ENCODE measurements around the gene RAD51B. TPM values are rescaled to one million over a fixed set of nuclear protein-coding genes. Genes with fewer than 3 reads are reported as not detected.

The RAD51B gene
- total RNA-seq, 2 experiments from 2014 or later, result 43.6 to 50.7 TPM

- no peaks in the 10 kb centered on the region for H3K9me3 Mint-ChIP-seq
- POLR2A ChIA-PET, result interaction anchor here (1.3 kb wide), 1 partner anchor 324 kb away, joined by 3 read pairs; no protein-coding TSS in a partner anchor
- no peak for ATAC-seq (ENCODE audit: low read depth)
- DNase-seq, result no peak
- no peaks in the 10 kb centered on the region for H3K27me3 Mint-ChIP-seq
- peaks cover 14% of the 10 kb centered on the region for H3K4me1 Mint-ChIP-seq
- no peak overlapping the region for H3K4me3 Mint-ChIP-seq
- peaks cover 5% of the 10 kb centered on the region for H3K36me3 Mint-ChIP-seq
- H3K27ac Mint-ChIP-seq, result no peak overlapping the region
Measured at GRCh38 chr14:68471029-68471963, 651.7 kb downstream of the RAD51B start.

DNA sequence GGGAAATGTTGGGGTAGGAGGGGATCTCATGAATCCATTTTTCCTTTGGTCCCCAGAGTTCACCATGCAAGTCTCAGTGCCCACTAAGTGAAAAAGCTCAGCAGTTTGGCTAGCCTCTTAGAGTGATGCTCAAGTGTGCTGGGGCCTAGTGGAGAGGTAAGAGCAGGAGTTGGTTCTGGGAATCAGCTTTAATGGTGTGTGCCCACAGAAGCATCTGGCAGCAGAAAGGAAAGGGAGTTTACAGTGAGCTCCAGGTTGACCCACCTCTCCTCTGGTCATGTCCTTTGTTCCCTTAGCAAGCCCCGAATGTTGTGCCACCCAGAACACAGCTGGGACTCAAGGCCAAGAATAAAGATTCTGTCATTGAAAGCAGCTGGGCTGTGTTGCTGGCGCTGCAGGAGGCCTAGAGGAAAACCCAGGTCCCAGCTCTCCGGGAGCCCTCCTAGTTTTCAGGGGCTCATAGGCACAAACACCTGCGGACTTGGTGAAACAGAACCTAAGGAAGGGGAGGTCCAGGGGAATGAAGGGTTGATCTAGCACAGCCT, 652.5 kb downstream of the RAD51B start:
- H3K36me3 Mint-ChIP-seq, result peaks cover 5% of the 10 kb centered on the region
- DNase-seq, result no peak
- H3K4me1 Mint-ChIP-seq, result peaks cover 14% of the 10 kb centered on the region
- POLR2A ChIA-PET, result interaction anchor here (1.3 kb wide), 1 partner anchor 324 kb away, joined by 3 read pairs; no protein-coding TSS in a partner anchor
- H3K27me3 Mint-ChIP-seq, result peaks cover 5% of the 10 kb centered on the region
- no peaks in the 10 kb centered on the region for H3K9me3 Mint-ChIP-seq
- no peak overlapping the region for H3K27ac Mint-ChIP-seq
- H3K4me3 Mint-ChIP-seq, result no peak overlapping the region
- no peak for ATAC-seq (ENCODE audit: low read depth)

GRCh38 chr14:68473069-68473468, 653.5 kb downstream of the RAD51B start:
- H3K4me3 Mint-ChIP-seq, result no peak overlapping the region
- ATAC-seq (ENCODE audit: low read depth), result no peak
- peaks cover 13% of the 10 kb centered on the region for H3K4me1 Mint-ChIP-seq

GRCh38 chr14:68473794-68474193, 654.2 kb downstream of the RAD51B start:
- no peaks in the 10 kb centered on the region for H3K9me3 Mint-ChIP-seq
- H3K27ac Mint-ChIP-seq, result no peak overlapping the region
- H3K36me3 Mint-ChIP-seq, result peaks cover 5% of the 10 kb centered on the region

More at GRCh38 chr14:68473069-68473468, 653.5 kb downstream of the RAD51B start:
- POLR2A ChIA-PET, result no interaction called here
- Mint-ChIP-seq H3K36me3 (peaks cover 5% of the 10 kb centered on the region), H3K27me3 (peaks cover 5% of the 10 kb centered on the region), H3K27ac (no peak overlapping the region), H3K9me3 (no peaks in the 10 kb centered on the region)
- DNase-seq, result no peak

DNA sequence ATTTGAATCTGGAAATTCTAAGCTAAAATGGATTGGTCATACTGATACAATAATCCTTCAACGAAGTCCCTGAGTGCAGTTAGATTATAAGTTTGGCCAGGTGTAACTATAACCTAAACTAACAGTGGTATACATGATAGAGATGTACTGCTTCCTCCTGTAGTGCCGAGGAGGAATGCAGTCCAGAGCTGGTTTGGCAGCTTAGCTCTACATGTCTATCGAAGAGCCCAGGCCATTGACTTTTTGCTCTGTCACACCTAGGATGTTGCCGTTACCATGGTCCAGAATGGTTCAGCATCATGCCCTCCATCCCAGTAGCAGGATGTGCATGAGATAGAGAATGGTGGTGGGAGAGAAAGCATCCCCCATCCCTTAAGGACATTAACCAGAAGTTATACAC, 655.2 kb downstream of the RAD51B start:
- H3K27me3 Mint-ChIP-seq, result peaks cover 5% of the 10 kb centered on the region
- no peak overlapping the region for H3K4me3 Mint-ChIP-seq
- POLR2A ChIA-PET, result no interaction called here
- H3K36me3 Mint-ChIP-seq, result peaks cover 3% of the 10 kb centered on the region
- no peaks in the 10 kb centered on the region for H3K9me3 Mint-ChIP-seq
- no peak for ATAC-seq (ENCODE audit: low read depth)
- H3K27ac Mint-ChIP-seq, result no peak overlapping the region
- H3K4me1 Mint-ChIP-seq, result no peaks in the 10 kb centered on the region
- no peak for DNase-seq

More at GRCh38 chr14:68473794-68474193, 654.2 kb downstream of the RAD51B start:
- no peak for ATAC-seq (ENCODE audit: low read depth)
- H3K27me3 Mint-ChIP-seq, result peaks cover 5% of the 10 kb centered on the region
- POLR2A ChIA-PET, result no interaction called here
- H3K4me1 Mint-ChIP-seq, result peaks cover 6% of the 10 kb centered on the region
- H3K4me3 Mint-ChIP-seq, result no peak overlapping the region
- no peak for DNase-seq

DNA sequence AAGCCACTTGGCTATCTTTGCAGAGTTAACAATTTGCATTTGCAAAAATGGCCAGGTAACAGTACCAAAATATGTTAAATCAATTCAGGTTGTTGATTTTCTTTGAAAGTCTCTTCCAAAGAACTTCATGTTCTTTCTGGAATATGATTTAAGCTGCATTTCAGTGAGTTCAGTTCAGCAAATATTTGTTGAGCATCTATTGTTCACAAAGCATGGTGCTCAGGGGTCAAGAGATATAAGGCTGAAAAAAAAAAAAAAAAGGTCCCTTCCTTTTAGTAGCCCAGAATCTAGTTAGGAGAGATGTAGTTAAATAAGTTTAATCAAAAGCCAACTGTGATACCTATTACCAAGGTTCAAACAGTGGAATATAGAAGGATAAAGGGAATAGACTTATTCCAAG, 656.2 kb downstream of the RAD51B start:
- ATAC-seq (ENCODE audit: low read depth) (no peak), DNase-seq (no peak)
- Mint-ChIP-seq H3K4me3 (no peak overlapping the region), H3K4me1 (no peaks in the 10 kb centered on the region), H3K27ac (no peak overlapping the region), H3K36me3 (peaks cover 3% of the 10 kb centered on the region), H3K27me3 (peaks cover 5% of the 10 kb centered on the region), H3K9me3 (no peaks in the 10 kb centered on the region)
- POLR2A ChIA-PET, result no interaction called here

- Mint-ChIP-seq H3K4me1 (peaks cover 5% of the 10 kb centered on the region), H3K4me3 (no peak overlapping the region), H3K36me3 (peaks cover 8% of the 10 kb centered on the region), H3K9me3 (no peaks in the 10 kb centered on the region), H3K27ac (no peak overlapping the region), H3K27me3 (peaks cover 5% of the 10 kb centered on the region)
- ATAC-seq (ENCODE audit: low read depth) (no peak), DNase-seq (no peak)
- POLR2A ChIA-PET, result no interaction called here
Measured at GRCh38 chr14:68476212-68477109, 656.9 kb downstream of the RAD51B start.

DNA sequence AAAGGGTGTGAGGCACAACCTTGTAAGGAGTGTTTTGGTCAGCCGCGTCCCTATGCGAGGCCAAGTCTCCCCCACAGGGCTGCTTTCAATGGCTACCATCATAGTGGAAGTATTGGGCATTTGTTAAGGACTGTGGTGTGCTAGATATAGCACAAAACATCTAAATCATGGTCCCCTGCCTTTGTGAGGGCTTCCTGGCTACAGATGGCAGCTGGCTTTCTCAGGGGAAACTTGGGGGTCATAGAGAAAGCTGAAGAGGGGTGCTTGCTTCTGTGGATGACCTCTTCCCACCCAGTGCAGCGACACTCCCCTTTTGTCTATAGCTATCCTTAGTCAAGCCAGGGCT, 657.5 kb downstream of the RAD51B start:
- H3K9me3 Mint-ChIP-seq, result no peaks in the 10 kb centered on the region
- H3K27me3 Mint-ChIP-seq, result peaks cover 5% of the 10 kb centered on the region
- no peak overlapping the region for H3K4me3 Mint-ChIP-seq
- peaks cover 9% of the 10 kb centered on the region for H3K4me1 Mint-ChIP-seq
- DNase-seq (no peak), ATAC-seq (ENCODE audit: low read depth) (no peak)
- POLR2A ChIA-PET, result no interaction called here
- H3K36me3 Mint-ChIP-seq, result peaks cover 9% of the 10 kb centered on the region
- H3K27ac Mint-ChIP-seq, result no peak overlapping the region

DNA sequence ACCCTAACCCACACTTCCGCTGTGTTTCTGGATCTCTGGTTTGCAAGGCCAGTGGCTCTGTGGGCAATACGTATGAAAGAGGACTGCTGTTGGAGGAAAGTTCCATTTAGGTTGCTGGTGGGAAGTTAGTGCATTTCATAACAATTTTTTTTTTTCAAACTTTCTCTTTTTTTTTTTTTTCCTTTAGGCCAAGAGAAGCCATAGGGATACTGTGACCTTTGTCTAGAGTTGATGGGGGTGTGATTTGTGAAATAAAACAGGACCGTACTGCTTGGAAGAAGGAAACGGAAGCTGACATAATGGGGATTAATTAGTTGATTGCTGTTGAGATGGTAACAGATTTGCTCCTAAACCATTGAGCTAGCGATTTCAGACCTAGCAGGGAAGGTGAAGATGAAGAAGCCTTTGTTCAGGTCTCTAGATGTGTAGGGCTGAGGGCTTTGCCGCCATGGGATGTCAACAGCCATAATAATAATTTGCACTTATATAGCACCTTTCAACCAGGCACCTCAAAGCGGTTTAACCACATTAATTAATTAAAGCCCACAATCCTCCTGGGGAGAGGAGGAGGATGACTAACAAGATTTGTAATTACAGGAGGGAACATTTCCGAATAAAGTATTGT, 658.0 kb downstream of the RAD51B start:
- Mint-ChIP-seq H3K9me3 (no peaks in the 10 kb centered on the region), H3K4me1 (peaks cover 12% of the 10 kb centered on the region), H3K36me3 (peaks cover 9% of the 10 kb centered on the region), H3K27ac (no peak overlapping the region), H3K27me3 (peaks cover 5% of the 10 kb centered on the region), H3K4me3 (no peak overlapping the region)
- POLR2A ChIA-PET, result no interaction called here
- DNase-seq (no peak), ATAC-seq (ENCODE audit: low read depth) (no peak)

GRCh38 chr14:68479247-68479646, 659.7 kb downstream of the RAD51B start:
- H3K4me3 Mint-ChIP-seq, result no peak overlapping the region
- POLR2A ChIA-PET, result no interaction called here
- H3K9me3 Mint-ChIP-seq, result no peaks in the 10 kb centered on the region
- no peak overlapping the region for H3K27ac Mint-ChIP-seq
- H3K4me1 Mint-ChIP-seq, result peaks cover 26% of the 10 kb centered on the region
- ATAC-seq (ENCODE audit: low read depth) (no peak), DNase-seq (no peak)
- peaks cover 9% of the 10 kb centered on the region for H3K36me3 Mint-ChIP-seq
- H3K27me3 Mint-ChIP-seq, result peaks cover 5% of the 10 kb centered on the region

DNA sequence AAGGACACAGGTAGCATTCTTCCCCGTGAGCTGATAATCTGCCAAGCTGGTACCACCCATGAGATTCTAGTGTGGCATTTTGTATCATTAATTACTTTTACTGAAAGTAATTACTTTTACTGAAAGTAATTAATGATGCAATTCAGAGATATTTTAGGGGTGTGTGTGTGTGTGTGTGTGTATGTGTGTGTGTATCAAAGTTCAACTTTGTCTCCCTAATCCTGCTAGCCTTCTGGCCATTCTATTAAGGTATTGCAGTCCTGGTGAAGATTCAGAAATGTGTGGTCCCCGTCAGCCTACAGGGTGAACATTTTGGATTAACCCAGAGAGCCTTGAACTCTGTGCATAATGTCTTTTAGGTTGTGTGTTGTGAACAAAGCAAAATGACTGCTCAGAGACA, 662.4 kb downstream of the RAD51B start:
- H3K9me3 Mint-ChIP-seq, result no peaks in the 10 kb centered on the region
- H3K4me3 Mint-ChIP-seq, result no peak overlapping the region
- peaks cover 31% of the 10 kb centered on the region for H3K4me1 Mint-ChIP-seq
- DNase-seq (no peak), ATAC-seq (ENCODE audit: low read depth) (no peak)
- peaks cover 17% of the 10 kb centered on the region for H3K36me3 Mint-ChIP-seq
- POLR2A ChIA-PET, result no interaction called here
- no peaks in the 10 kb centered on the region for H3K27me3 Mint-ChIP-seq
- H3K27ac Mint-ChIP-seq, result peak overlapping the region; percentile 4

DNA sequence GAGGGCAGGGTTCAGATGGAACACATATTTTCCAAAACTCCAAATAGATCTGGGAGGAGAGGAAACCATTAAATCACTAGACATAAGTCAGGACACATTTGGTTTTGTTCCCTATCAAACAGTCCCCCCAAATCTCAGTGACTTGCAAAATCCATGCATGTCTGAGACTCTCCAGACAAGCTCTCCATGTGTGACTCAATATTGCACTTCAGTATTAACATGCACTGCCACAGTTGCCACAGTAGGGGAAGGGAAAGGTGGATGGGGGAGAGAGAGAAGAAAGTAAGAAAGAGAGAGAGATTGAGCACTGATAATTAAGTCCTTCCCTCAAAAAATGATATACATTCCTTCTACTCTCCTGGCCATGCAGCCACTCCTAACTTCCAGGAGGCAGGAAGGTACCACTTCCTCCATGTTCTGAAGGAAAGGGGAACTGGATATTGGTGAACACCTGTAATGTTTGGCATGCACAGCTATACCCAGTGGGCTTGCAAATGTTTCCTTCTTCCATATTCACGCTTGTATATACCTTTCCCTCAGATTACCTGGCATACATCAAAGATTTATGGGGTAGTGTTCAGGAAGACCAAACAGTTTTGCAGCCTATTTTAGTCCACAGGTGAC, 663.3 kb downstream of the RAD51B start:
- Mint-ChIP-seq H3K4me1 (peaks cover 33% of the 10 kb centered on the region), H3K36me3 (peaks cover 18% of the 10 kb centered on the region), H3K9me3 (peaks cover 1% of the 10 kb centered on the region), H3K27ac (no peak overlapping the region), H3K27me3 (no peaks in the 10 kb centered on the region), H3K4me3 (no peak overlapping the region)
- ATAC-seq (ENCODE audit: low read depth) (no peak), DNase-seq (no peak)
- POLR2A ChIA-PET, result interaction anchor here (0.9 to 2.0 kb wide), 3 partner anchors 200 to 310 kb away, joined by 4 to 10 read pairs (median 5); partner anchors contain the start of gene ZFP36L1
